NOMO-1 treated with DMSO at 0.1 percent for 48 hours (cell line): ENCODE data around the gene ERN2.
"Not testable (repeated sequence)": the region's sequence is repeated elsewhere in the genome, so short reads cannot be mapped to it uniquely, and the experiment has no call there.

ENCODE experiments used
- DNase-seq: peaks from one replicate; lab custom pipeline; 2025; ENCODE audit not compliant: unreplicated experiment; lab: John Stamatoyannopoulos, UW

The ERN2 gene

GRCh38 chr16:23712976-23713375 lies at the start of gene ERN2:
Gene ERN2 (minus strand): TSS chr16:23713222. CDS start chr16:23713187, 35 bp downstream.
- no peak for DNase-seq

- DNase-seq: no peak
Observed at GRCh38 chr16:23757937-23758619, 45.1 kb upstream of the ERN2 start.

- DNase-seq: no peak
Observed at GRCh38 chr16:23757116-23757515, 44.1 kb upstream of the ERN2 start.

- DNase-seq: no peak
Observed at GRCh38 chr16:23755484-23755809, 42.4 kb upstream of the ERN2 start.

GRCh38 chr16:23754594-23755483 lies 41.8 kb upstream of the ERN2 start, which contains the start of gene CHP2:
Gene CHP2 (plus strand): TSS chr16:23755026. CDS start chr16:23755050, 24 bp downstream.
- DNase-seq: no peak

GRCh38 chr16:23753908-23754593 lies 41.0 kb upstream of the ERN2 start:
- no peak for DNase-seq

- DNase-seq: not testable (repeated sequence)
Observed at GRCh38 chr16:23751053-23751452, 38.0 kb upstream of the ERN2 start.

- no peak for DNase-seq
Observed at GRCh38 chr16:23748630-23749029, 35.6 kb upstream of the ERN2 start.

GRCh38 chr16:23745263-23745662 lies 32.2 kb upstream of the ERN2 start:
- no peak for DNase-seq

GRCh38 chr16:23742766-23743165 lies 29.7 kb upstream of the ERN2 start:
- no peak for DNase-seq

- no peak for DNase-seq
Observed at GRCh38 chr16:23741675-23742303, 28.8 kb upstream of the ERN2 start.

- no peak for DNase-seq
Observed at GRCh38 chr16:23739516-23739915, 26.5 kb upstream of the ERN2 start.

GRCh38 chr16:23737423-23738028 lies 24.5 kb upstream of the ERN2 start:
- DNase-seq: not testable (repeated sequence)

GRCh38 chr16:23734176-23734893 lies 21.3 kb upstream of the ERN2 start:
- no peak for DNase-seq

- no peak for DNase-seq
Observed at GRCh38 chr16:23729503-23730424, 16.7 kb upstream of the ERN2 start.

- no peak for DNase-seq
Observed at GRCh38 chr16:23728112-23728477, 15.1 kb upstream of the ERN2 start.

- DNase-seq: no peak
Observed at GRCh38 chr16:23726710-23727109, 13.7 kb upstream of the ERN2 start.

GRCh38 chr16:23724785-23725131 lies 11.7 kb upstream of the ERN2 start:
- no peak for DNase-seq

GRCh38 chr16:23724096-23724784 lies 11.2 kb upstream of the ERN2 start:
- no peak for DNase-seq
